ENCODE measurements around the gene RNF13.
"Not testable (repeated sequence)": the region's sequence is repeated elsewhere in the genome, so short reads cannot be mapped to it uniquely, and the experiment has no call there.

RNF13 gene

DNA sequence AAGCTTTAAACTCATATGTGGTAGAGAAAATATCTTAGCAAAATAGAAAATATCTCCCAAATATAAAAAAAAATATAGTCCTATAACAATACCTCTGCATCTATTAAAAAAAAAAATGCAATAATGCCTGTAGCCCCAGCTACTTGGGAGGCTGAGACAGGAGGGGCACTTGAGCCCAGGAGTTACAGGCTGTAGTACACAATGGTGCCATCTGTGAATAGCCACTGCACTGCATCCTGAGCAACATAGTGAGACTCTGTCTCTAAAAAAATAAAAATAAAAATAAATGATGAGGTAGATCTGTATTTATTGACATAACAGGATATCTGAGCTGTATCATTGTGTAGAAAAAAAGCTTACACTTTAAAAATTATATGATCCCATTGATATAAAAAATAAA lies 87.3 kb downstream of the RNF13 start:
- DNase-seq: no peak

DNA sequence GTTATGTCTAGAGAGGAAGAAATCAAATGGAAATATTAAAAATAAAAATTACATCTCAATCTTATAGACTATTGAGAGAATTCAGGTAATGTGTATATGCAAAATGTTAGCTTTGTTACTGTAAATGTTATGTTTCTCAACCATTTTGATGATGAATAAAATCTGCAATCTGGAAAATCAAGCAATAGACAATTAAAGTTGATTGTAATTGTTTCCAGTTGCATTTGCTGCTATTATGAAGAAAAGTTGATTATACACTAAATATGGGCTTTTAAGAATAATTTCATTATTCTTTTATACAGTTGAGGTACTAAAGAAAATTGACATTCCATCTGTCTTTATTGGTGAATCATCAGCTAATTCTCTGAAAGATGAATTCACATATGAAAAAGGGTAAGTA lies 88.8 kb downstream of the RNF13 start:
- no peak for DNase-seq

DNA sequence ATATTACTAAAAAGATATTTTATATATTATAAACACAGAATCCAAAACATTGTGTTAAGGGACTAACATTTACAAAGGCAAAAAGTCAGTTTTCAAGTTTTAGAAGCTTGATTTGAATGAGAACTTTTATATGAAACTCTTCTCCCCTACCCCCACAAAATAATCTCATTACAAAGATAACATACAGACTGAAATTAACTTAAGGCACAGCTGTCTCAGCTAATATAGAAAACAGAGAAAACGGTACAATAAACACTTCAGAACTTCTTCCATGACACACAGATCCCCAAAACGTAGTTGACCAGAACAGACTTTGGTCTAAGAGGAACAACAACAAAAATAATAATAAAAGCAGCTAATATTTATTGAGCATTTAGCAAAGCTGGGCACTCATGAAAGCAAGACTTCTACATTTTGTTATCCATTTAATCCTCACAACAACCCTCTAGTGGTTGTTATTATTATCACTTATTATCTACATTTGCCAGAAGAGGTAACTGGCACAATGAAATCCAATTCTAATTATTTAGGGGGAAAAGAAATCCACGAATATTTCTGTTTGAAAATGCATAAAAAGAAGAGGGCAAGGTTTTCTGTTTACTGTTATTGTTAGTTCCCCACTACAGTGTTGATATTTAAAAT lies 89.6 kb downstream of the RNF13 start:
- peak in 1 of 3 donors; percentile 14 for DNase-seq

DNA sequence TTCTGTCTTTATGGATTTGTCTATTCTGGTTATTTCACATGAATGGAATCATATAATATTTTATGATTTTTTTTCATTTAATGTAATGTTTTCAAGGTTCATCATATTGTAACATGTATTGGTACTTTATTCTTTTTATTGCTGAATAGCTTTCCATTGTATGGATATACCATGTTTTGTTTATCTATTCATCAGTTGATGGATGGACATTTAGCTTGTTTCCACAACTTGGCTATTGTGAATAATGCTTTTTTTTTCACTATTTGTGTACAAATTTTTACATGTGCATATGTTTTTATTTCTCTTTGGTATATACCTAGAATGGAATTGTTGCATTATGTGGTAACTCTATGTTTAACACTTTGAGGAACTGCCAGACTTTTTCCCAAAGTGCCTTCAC lies 93.0 kb downstream of the RNF13 start:
- no peak for DNase-seq

DNA sequence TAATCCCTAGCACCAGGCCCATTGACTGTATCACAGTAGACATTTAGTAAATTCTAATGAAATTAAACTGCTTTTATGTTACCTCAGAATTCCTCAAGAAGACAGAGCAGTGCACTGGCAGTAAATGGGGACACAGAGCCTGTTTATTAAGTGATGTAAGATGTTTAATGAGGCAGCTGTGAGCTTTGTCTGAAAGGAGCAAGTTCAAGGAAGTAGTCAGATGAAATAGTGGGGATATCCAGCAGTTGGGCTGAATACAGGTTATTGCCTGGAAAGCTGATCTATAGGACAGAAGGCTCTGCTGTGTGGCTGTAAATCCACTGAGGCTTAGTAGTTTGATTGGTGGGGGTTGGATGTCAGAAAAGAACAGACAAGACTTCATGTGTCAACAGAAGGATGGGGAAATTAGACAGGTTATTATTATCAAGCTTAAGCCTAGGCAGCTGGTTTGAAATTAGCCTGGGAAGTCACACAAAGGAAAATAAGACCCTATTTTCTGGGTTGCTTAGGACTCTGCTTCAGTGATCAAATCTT lies 95.5 kb downstream of the RNF13 start:
- DNase-seq: no peak

DNA sequence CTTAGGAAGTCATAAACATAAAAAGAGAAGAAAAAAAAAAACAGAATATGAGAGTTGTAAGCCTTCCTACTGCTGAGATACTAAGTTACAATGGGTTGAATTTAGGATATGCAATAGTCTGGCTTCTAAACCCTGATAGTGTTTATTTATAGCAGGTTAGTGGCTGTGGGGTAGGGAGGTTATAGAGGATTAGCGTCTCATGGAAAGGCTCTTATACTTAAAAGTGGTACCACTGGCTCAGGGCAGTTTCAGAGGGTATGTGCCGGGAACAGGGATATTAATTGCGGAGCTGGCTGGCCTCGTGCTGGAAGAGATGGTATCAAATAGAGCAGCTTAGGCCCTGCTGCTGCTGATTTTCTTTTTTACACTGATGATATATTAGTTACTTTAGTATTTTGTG lies 96.9 kb downstream of the RNF13 start:
- DNase-seq: no peak

DNA sequence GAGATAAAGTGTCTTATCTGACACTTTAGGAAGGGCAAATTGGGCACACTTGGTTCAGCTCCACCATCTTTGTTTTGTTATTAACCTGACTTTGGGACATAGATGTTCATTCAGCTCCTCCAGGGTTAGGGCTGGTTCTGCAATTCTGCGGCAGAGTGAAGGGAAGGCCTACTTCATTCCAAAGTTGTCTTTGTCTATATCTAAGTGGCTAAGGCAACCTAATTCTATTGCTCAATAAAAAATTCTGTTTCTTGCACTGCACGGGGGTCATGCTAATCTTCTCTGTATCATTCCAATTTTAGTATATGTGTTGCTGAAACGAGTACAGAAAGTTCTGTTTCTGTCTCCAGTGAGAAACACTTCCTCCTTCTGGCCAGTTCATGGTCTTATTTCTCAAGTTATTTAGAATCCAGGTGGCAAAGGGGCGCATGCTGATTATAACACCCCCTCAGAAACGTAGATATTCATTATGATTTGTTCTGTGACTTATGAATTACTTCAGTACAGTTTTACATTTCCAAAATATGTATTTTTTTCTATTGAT lies 104.2 kb downstream of the RNF13 start:
- DNase-seq: peak in 1 of 3 donors; percentile 2

DNA sequence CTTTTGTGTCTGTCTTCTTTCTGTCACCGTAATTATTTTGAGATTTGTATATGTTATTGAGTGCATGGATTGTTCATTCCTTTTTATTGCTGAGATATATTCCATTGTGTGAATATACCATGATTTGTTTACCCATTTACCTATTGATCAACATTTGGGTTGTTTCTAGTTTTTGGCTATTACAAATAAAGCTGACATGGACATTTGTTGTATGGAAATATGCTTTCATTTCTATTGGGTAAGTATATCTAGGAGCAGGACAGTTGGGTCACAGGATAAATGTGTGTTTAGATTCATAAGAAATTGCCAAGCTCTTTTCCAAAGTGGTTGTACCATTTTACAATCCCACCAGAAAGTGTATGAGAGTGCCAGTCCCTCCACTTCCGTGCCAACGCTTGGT lies 106.5 kb downstream of the RNF13 start:
- DNase-seq: no peak

DNA sequence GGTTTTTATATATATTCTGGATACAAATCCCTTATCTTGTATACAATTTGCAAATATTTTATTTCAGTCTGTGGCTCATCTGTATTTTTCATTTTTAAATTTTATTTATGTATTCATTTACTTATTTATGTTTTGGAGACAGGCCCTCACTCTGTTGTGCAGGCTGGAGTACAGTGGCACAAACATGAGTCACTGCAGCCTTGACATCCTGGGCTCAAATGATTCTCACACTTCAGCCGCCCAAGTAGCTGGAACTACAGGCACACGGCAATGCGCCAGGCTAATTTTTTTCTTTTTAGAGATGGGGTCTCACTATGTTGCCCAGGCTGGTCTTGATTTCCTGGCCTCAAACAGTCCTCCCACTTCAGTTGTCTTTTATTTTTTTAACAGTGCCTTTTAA lies 107.1 kb downstream of the RNF13 start:
- DNase-seq: no peak

DNA sequence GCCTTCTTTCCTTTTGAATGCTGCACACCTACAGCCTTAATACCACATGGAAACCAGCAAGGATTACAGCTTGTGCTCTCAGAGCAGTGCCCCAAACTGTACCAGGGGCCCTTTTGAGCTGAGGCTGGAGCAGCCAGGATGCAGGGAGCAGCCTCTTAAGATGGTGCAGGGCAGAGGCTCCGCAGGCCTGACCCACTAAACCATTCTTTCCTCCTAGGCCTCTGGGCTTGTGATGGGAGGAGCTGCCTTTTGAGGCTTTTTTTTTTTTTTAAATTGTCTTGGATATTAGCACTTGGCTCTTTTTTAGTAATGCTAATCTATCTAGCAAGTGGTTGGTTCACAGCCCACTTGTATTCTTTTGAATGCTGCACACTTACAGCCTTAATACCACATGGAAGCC lies 120.0 kb downstream of the RNF13 start:
- DNase-seq: no peak

DNA sequence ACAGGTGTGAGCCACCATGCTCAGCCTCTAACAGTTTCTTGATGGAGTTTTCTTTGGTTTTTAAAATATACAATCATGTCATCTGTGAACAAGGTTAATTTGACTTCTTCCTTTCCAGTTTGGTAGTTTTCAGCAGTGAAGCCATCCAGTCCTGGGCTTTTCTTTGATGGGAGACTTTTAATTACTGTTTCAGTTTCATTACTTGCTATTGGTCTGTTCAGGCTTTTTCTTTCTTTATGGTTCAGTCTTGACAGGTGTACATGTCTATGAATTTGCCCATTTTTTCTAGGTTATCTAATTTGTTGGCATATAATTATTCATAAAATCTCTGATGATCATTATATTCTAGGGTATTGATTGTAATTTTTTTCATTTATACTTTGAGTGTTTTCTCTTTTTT lies 120.8 kb downstream of the RNF13 start:
- no peak for DNase-seq

DNA sequence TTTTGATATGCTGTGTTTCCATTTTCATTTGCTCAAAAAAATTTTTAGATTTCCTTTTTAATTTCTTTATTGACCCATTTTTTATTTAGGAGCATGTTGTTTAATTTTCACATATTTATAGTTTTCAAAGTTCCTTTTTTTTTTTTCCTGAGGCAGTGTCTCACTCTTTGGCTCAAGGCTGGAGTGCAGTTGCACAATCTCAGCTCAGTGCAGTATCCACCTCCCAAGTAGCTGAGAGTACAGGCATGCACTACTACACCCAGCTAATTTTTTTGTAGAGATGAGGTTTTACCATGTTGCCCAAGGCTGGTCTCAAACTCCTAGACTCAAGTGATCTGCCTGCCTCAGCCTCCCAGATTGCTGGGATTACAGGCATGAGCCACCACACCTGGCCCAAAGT lies 121.5 kb downstream of the RNF13 start:
- peak; percentile 27 to 46 (median 31) for DNase-seq

DNA sequence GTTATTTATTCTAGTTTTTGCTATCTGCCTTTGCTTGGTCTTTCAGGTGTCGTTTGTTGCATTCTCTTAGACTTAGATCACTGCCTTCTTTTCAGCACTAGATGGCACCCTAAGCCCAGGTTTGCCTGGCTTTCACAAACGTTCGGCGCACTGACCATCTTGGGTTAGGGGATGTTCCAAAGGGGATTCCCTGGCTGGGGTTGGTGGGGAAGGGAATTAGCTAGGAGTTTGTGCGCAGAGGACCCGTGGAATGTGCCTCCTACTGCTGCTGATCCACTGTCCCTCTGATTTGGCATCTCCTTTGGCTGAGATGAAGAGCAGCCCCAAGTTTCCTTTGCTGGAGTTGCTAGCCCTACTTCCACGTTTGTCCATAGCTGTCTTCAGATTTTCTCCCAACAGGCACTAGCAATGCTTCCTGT lies 123.8 kb downstream of the RNF13 start:
- peak; percentile 49 to 53 (median 52) for DNase-seq

DNA sequence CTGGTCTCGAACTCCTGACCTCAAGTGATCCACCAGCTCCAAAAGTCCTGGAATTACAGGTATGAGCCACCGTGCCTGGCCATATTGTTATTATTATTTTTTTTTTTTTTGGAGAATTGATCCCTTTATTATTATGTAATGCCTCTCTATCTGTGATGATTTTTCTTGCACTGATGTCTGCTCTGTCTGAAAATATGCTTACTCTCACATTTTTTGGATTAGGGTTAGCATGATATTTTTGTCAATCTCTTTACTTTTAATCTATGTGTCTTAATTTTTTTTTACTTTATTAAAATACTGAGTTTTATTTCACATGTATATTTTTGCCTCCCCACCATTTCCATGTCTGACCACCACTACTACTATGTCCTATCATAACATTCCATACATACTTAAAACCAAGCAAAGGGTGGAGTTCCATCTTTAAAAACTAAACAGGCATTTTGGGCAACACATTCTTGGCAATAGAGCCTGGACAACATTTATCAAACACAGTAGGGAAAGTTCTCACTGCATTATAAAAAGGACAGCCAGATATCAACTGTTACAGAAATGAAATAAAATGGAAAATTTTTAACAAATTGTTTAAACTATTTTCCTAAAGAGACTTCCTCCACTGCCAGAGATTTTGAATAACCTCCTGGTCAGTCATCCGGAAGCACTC lies 125.5 kb downstream of the RNF13 start:
- DNase-seq: not testable (repeated sequence)

DNA sequence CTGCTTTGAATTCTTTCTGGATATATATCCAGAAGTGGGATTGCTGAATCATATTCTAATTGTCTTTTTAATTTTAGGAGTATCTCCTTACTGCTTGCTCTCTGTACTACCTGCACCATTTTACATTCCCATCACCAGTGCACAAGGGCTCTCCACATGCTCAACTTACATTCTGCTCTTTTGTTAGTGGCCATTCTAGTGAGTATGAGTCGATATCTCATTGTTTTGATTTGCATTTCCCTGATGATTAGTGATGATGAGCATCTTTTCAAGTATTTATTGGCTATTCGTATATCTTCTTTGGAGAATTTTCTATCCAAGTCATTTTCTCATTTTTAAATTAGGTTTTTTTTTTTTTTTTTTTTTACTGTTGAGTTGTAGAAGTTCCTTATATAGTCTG lies 128.2 kb downstream of the RNF13 start:
- DNase-seq: no peak

DNA sequence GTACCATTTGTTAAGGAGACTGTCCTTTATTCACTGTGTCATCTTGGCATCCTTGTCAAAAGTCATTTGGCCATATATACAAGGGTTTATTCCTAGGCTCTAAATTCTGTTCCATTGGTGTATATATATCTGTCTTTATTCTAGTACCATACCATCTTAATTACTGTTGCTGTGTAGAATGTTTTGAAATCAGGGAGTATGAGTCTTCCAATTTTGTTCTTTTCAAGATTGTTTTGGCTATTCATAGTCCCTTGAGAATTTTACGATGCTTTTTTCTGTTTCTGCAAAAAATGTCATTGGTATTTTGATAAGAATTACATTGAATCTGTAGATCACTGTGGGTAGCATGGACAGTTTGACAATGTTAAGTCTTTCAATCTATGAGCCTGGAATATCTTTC lies 128.9 kb downstream of the RNF13 start:
- no peak for DNase-seq

DNA sequence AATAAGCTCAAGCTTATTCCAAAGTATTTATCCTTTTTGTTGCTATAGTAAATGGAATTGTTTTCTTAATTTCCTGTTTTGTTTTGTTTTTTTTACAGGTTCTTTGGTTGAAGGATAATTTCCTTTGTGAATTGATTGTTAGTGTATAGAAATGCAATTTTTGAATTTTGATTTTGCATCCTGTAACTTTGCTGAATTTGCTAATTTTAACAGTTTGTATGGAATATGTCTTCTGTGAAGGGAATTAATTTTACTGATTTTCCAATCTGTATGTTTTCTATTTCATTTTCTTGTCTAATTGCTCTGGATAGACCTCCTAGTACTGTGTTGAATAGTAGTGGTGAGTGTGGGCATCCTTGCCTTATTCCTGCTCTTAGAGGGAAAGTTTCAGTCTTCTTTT lies 129.4 kb downstream of the RNF13 start:
- DNase-seq: no peak

DNA sequence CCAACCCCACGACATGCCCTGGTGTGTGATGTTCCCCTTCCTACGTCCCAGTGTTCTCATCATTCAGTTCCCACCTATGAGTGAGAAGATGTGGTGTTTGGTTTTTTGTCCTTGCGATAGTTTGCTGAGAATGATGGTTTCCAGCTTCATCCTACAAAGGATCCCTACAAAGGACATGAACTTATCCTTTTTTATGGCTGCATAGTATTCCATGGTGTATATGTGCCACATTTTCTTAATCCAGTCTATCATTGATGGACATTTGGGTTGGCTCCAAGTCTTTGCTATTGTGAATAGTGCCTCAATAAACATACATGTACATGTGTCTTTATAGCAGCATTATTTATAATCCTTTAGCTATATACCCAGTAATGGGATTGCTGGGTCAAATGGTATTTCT lies 131.0 kb downstream of the RNF13 start:
- not testable (repeated sequence) for DNase-seq

DNA sequence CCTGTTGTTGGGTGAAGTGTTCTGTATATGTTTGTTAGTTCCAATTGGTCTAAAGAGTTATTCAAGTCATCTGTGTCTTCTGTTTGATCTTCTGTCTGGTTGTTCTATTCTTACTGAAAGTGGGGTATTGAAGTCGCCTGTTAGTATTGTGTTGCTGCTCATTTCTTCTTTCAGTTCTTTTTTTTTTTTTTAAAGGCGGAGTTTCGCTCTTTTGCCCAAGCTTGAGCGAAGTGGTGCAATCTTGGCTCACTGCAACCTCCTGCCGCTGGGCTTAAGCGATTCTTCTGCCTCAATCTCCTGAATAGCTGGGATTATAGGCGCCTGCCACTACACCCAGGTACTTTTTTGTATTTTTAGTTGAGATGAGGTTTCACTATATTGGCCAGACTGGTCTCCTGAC lies 134.2 kb downstream of the RNF13 start:
- DNase-seq: peak; percentile 30 to 54 (median 33)

DNA sequence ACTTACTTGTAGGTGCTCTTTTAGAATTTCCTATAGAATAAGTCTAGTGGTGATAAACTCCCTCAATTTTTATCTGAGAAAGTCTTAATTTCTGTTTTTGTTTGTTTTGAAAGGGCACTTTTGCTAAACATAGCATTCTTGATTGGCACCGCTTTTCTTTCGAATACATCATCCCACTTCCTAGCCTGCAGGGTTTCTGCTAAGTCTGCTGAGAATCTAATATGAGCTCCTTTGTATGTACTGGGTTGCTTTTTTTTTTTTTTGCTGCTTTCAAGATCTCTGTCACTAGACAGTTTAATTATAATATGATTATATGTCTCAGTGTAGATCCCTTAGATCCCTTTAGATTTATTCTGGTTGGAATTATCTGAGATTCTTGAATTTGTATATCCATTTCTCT lies 136.2 kb downstream of the RNF13 start:
- DNase-seq: no peak

DNA sequence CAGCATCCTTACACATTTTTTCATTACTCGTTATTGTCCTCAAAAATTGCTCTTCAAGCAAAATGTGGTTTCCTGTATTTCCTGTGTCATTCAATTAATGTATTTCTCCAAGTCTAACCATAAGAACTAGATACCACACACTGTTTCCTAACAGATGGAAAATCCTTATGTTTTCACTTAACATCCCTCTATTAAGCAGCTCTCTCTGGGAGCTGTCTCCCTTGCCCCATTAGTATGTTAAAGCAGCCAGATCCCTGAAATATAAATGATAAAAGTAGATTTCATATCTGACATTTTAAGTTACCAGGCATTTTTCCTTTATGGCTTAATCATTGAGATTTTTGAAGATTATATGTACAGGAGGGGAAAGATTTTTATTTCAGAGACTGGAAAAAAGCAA lies 141.8 kb downstream of the RNF13 start:
- no peak for DNase-seq

DNA sequence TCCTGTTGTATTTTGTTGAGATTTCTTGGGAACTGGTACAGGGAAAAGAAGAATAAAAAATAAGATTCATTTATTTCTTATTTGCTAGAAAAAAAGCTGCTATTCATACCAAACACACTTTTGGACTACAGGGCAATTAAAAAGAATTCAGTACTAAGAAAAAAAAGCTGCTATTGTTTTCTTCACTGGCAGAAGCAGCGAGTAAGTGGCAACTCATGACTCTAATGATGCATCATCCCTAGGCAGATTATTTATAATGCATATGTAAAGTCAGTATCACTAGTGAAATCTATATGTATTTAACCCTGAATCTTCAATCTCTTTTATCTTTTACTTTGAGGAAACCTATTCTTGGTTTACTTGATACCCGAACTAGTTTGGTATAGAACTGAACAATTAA lies 142.4 kb downstream of the RNF13 start:
- peak in 1 of 3 donors; percentile 22 for DNase-seq

DNA sequence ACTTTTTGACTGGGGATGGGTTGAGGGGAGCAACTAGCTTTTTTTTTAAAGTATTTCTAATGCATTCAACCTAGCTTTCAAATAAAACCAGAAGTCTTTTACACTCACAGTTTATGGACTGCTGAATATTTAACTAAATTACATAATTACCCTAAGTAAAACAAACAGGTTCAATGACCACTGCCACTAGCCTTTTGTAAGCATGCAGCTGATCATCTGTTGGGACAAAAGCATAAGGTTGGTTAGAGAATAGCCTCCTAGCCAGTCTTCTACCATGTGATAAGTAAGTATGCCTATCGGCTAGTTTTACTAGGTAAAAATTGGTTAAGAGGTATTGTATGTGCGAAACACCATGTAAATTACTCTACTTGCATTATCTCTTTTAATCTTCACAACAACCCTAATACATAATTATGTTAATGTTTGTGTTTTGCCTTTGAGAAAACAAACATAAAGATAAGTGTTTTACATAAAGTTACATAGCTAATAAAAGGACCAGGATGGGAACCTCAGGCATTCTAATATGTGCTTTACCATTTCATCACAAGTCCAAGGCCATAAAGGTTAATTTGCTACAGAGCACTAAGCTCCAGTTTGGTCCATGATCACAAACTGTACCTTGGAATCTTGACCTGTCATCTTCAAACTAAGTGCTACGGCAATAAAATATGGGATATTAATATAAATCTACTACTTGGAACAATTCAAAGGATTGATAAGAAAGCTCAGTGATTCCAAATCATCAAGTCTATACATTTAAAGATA lies 144.5 kb downstream of the RNF13 start:
- no peak for DNase-seq

Data from suppressor macrophage treated with lipopolysaccharide for 1 hour (primary cell).